Measurements from ENCODE around the gene TPST1.
A peak's percentile ranks its signal among the peaks of the same experiment; 100 is the strongest.
"Not testable (repeated sequence)": the region's sequence is repeated elsewhere in the genome, so short reads cannot be mapped to it uniquely, and the experiment has no call there.

Gene TPST1

GRCh38 chr7:66221442-66221841 is 16.3 kb downstream of the TPST1 start:
- H3K36me3 Mint-ChIP-seq (ENCODE audit: low read depth), result peaks cover 9% of the 10 kb centered on the region
- peaks cover 5% of the 10 kb centered on the region for H3K4me1 Mint-ChIP-seq
- no peak overlapping the region for H3K4me3 Mint-ChIP-seq
- no peaks in the 10 kb centered on the region for H3K9me3 Mint-ChIP-seq
- no peaks in the 10 kb centered on the region for H3K27me3 Mint-ChIP-seq (ENCODE audit: low read depth, poor library complexity)
- no peak for TF ChIP-seq CTCF (IDR thresholded peaks at IDR 0.05)
- H3K27ac Mint-ChIP-seq, result no peak overlapping the region
- DNase-seq, result no peak

GRCh38 chr7:66227808-66228207 is 22.7 kb downstream of the TPST1 start:
- Mint-ChIP-seq H3K9me3 (peaks cover 38% of the 10 kb centered on the region), H3K36me3 (ENCODE audit: low read depth) (peaks cover 37% of the 10 kb centered on the region), H3K4me3 (no peak overlapping the region), H3K27me3 (ENCODE audit: low read depth, poor library complexity) (no peaks in the 10 kb centered on the region), H3K4me1 (peaks cover 4% of the 10 kb centered on the region), H3K27ac (no peak overlapping the region)
- TF ChIP-seq CTCF (IDR thresholded peaks at IDR 0.05), result no peak
- DNase-seq, result no peak

- not testable (repeated sequence) for H3K4me3 Mint-ChIP-seq; H3K27ac Mint-ChIP-seq; H3K27me3 Mint-ChIP-seq (ENCODE audit: low read depth, poor library complexity); DNase-seq
- H3K36me3 Mint-ChIP-seq (ENCODE audit: low read depth), result peaks cover 60% of the 10 kb centered on the region
- peaks cover 13% of the 10 kb centered on the region for H3K4me1 Mint-ChIP-seq
- peaks cover 59% of the 10 kb centered on the region for H3K9me3 Mint-ChIP-seq
Measured at GRCh38 chr7:66231326-66232216, 26.4 kb downstream of the TPST1 start.

GRCh38 chr7:66233638-66234037 is 28.5 kb downstream of the TPST1 start:
- Mint-ChIP-seq H3K9me3 (peaks cover 48% of the 10 kb centered on the region), H3K4me3 (no peak overlapping the region), H3K27ac (no peak overlapping the region), H3K36me3 (ENCODE audit: low read depth) (peaks cover 46% of the 10 kb centered on the region), H3K27me3 (ENCODE audit: low read depth, poor library complexity) (no peaks in the 10 kb centered on the region), H3K4me1 (peaks cover 31% of the 10 kb centered on the region)
- no peak for DNase-seq
- no peak for TF ChIP-seq CTCF (IDR thresholded peaks at IDR 0.05)

GRCh38 chr7:66236713-66237303 is 31.7 kb downstream of the TPST1 start:
- Mint-ChIP-seq H3K9me3 (peaks cover 28% of the 10 kb centered on the region), H3K36me3 (ENCODE audit: low read depth) (peaks cover 36% of the 10 kb centered on the region), H3K27ac (no peak overlapping the region), H3K4me3 (no peak overlapping the region), H3K27me3 (ENCODE audit: low read depth, poor library complexity) (peaks cover 3% of the 10 kb centered on the region), H3K4me1 (peaks cover 32% of the 10 kb centered on the region)
- TF ChIP-seq CTCF (IDR thresholded peaks at IDR 0.05), result no peak
- DNase-seq, result no peak

- Mint-ChIP-seq H3K9me3 (peaks cover 17% of the 10 kb centered on the region), H3K4me3 (no peak overlapping the region), H3K27me3 (ENCODE audit: low read depth, poor library complexity) (peaks cover 3% of the 10 kb centered on the region), H3K27ac (peak overlapping the region; percentile 66), H3K4me1 (peaks cover 32% of the 10 kb centered on the region), H3K36me3 (ENCODE audit: low read depth) (peaks cover 28% of the 10 kb centered on the region)
- no peak for TF ChIP-seq CTCF (IDR thresholded peaks at IDR 0.05)
- DNase-seq, result no peak
Measured at GRCh38 chr7:66237906-66238772, 33.0 kb downstream of the TPST1 start.

Measured in nephron progenitor cell (in vitro differentiated cells).